Upper lobe of right lung (tissue), 1 donor: ENCODE results near the gene LPP. TPM values are rescaled to one million over a fixed set of nuclear protein-coding genes. Genes with fewer than 3 reads are reported as not detected.

Experiments
- ATAC-seq: fragments of 200-7000 bp; cut with Tn5 transposase; one replicate; pipeline ENCODE4 v1.9.1; 2020; ENCODE audit warnings: mild to moderate bottlenecking, moderate library complexity
- DNase-seq: peaks from one replicate; pipeline ENCODE4 v3.0.0-alpha.2; 2020
- H3K27ac ChIP-seq: fragments of 200-600 bp; one replicate; pipeline ENCODE4 v1.8.0; 2022
- H3K27me3 ChIP-seq: fragments of 200-600 bp; one replicate; pipeline ENCODE4 v1.8.0; 2022; ENCODE audit warnings: mild to moderate bottlenecking
- H3K36me3 ChIP-seq: fragments of 200-600 bp; one replicate; pipeline ENCODE4 v1.8.0; 2022
- H3K4me1 ChIP-seq: fragments of 200-600 bp; one replicate; pipeline ENCODE4 v1.8.0; 2022
- H3K4me3 ChIP-seq: fragments of 200-600 bp; one replicate; pipeline ENCODE4 v1.8.0; 2022; ENCODE audit warnings: mild to moderate bottlenecking
- H3K9me3 ChIP-seq: fragments of 200-600 bp; one replicate; pipeline ENCODE4 v1.8.0; 2022
- intact Hi-C: fragments of 100-400 bp; cut with DNase I; formaldehyde crosslinking; loops from one replicate; pipeline ENCODE4 v1.11.0; 2022
- total RNA-seq: library from RNA; stranded (reverse); fragmentation: NEBNext Ultra II Directional; extraction: Animal tissue kit (Norgen Biotek cat#: 25700); gene quantifications from one replicate; pipeline ENCODE4 v1.2.1, GENCODE V29; 2021
- TF ChIP-seq, protein P1 (sequence below): fragments of 200-600 bp; IDR thresholded peaks from one replicate; pipeline ENCODE4 v1.8.0; 2022; ENCODE audit warnings: antibody characterized with exemption
- donor health status: DM: no; HTN: yes; CAD: no; lungs with severe emphysema.

Gene LPP
- total RNA-seq, 1 donor from 2014 or later: 191 TPM

DNA sequence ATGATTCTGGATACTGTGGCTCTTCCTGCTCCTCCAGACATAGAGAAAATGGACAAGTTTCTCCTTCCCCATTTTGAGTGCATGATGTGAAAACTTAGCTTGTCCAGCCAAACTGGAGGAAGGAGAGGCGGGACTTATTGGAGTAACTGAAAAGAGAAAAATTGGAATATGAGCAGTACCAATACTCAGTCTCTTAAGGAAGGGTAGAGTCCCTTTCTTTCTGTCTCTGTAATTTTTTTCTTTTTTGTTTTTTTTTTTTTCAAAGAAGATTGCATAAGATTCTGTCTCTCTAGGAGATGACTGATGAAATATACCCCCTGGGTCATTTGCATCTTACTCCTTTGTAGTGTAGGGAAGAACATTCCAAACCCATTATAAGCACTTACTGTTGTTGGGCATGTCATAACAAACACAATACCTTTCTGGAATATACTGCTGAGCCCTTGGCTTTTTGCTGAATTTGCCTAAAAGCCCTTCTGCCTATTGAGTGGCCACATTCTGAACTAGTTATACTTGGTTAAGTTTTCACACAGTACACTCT is 519.8 kb downstream of the LPP start:
- H3K27ac ChIP-seq: no peak overlapping the region
- no peaks in the 10 kb centered on the region for H3K27me3 ChIP-seq
- TF ChIP-seq, protein P1, sequence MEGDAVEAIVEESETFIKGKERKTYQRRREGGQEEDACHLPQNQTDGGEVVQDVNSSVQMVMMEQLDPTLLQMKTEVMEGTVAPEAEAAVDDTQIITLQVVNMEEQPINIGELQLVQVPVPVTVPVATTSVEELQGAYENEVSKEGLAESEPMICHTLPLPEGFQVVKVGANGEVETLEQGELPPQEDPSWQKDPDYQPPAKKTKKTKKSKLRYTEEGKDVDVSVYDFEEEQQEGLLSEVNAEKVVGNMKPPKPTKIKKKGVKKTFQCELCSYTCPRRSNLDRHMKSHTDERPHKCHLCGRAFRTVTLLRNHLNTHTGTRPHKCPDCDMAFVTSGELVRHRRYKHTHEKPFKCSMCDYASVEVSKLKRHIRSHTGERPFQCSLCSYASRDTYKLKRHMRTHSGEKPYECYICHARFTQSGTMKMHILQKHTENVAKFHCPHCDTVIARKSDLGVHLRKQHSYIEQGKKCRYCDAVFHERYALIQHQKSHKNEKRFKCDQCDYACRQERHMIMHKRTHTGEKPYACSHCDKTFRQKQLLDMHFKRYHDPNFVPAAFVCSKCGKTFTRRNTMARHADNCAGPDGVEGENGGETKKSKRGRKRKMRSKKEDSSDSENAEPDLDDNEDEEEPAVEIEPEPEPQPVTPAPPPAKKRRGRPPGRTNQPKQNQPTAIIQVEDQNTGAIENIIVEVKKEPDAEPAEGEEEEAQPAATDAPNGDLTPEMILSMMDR: no peak
- no peaks in the 10 kb centered on the region for H3K36me3 ChIP-seq
- intact Hi-C loops: no loop called here
- DNase-seq (no peak), ATAC-seq (peak; percentile 58)
- H3K4me3 ChIP-seq: no peak overlapping the region
- H3K4me1 ChIP-seq: peaks cover 17% of the 10 kb centered on the region
- no peaks in the 10 kb centered on the region for H3K9me3 ChIP-seq

DNA sequence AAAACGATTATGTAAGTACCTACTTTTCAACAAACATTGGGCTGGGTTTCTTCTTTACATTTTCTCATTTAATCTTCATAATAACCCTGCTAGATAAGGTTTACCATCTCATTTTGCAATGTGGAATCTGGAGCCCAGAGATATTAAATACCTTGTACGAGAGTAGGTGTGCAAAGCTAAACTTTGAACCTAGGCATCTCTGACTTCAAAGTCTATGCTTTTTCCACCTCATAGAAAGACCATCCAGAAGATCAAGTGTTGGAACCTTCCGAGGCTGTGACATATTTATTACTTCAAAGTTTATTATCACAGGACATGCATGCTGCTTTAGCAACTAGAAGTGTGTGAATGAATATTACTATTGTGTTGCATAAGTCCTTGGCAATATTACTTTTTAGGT is 520.6 kb downstream of the LPP start:
- Histone ChIP-seq H3K36me3 (no peaks in the 10 kb centered on the region), H3K4me1 (peaks cover 19% of the 10 kb centered on the region), H3K4me3 (no peak overlapping the region), H3K27me3 (no peaks in the 10 kb centered on the region), H3K9me3 (no peaks in the 10 kb centered on the region), H3K27ac (no peak overlapping the region)
- TF ChIP-seq, protein P1: no peak
- intact Hi-C loops: no loop called here
- ATAC-seq (no peak), DNase-seq (no peak)

DNA sequence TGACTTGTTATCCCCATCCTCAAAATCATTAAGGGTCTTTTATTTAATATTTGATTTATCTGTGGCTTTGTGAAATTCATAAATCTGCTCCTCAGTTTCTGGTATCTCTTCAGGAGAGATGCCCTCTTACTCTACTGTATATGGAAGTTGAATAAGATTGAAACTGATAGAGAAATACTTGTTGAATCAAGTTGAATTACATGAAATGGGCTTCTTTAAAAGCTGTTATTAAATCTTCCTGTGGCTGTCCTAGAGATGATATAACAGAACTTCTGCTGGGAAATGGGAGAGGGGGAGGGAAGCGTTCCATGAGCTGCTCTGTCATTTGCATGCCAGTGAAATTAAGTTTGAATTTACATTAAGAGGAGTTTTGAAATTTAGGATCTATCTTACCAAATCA is 523.4 kb downstream of the LPP start:
- DNase-seq: no peak
- Histone ChIP-seq H3K9me3 (no peaks in the 10 kb centered on the region), H3K27ac (no peak overlapping the region), H3K27me3 (no peaks in the 10 kb centered on the region), H3K4me3 (no peak overlapping the region), H3K36me3 (no peaks in the 10 kb centered on the region), H3K4me1 (peaks cover 24% of the 10 kb centered on the region)
- TF ChIP-seq, protein P1: no peak
- intact Hi-C loops: no loop called here
- ATAC-seq: no peak

DNA sequence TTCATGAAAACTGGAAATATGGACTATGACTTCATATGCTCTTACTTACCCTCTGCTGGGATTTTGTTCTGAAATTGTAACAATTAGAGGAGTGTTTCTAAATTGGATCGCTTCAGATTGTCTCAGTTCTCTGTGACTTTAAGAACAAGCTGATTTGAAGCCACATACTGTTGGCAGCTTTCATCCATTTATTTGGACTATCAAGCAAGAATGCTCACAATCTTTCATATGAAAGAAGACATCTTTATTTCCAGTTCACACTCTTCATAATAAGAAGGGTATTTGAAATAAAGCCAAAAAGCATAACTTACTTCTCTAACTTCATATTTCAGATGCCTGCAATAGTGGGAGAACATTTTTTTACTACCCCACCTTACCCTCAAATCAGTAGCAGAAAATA is 526.2 kb downstream of the LPP start:
- intact Hi-C loops: no loop called here
- no peaks in the 10 kb centered on the region for H3K27me3 ChIP-seq
- H3K4me1 ChIP-seq: peaks cover 19% of the 10 kb centered on the region
- H3K27ac ChIP-seq: peak overlapping the region; percentile 44
- TF ChIP-seq, protein P1: no peak
- no peak for DNase-seq
- H3K9me3 ChIP-seq: no peaks in the 10 kb centered on the region
- ATAC-seq: no peak
- H3K36me3 ChIP-seq: no peaks in the 10 kb centered on the region
- H3K4me3 ChIP-seq: no peak overlapping the region

DNA sequence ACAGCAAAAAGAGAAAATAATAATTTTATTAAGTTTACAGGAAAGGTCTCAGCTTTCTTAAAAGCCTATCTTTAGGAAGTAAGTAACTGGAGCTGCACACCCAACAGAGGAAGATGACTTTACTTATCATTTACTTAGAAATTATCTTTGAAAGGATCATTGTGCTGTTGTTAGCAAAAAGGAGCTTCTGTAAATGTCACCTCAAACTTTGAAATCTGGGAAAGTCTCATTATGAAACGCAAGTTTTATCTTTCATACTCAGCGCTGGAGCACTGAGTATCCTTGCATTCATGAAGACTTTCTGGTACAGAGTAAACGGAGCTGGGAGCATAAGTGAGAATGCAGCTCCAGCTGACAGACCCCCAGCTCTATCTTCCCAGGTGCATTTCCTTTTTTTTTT is 526.6 kb downstream of the LPP start:
- Histone ChIP-seq H3K4me3 (no peak overlapping the region), H3K9me3 (no peaks in the 10 kb centered on the region), H3K27me3 (no peaks in the 10 kb centered on the region), H3K27ac (no peak overlapping the region), H3K4me1 (peaks cover 19% of the 10 kb centered on the region), H3K36me3 (no peaks in the 10 kb centered on the region)
- intact Hi-C loops: no loop called here
- no peak for DNase-seq
- TF ChIP-seq, protein P1: no peak
- ATAC-seq: no peak

DNA sequence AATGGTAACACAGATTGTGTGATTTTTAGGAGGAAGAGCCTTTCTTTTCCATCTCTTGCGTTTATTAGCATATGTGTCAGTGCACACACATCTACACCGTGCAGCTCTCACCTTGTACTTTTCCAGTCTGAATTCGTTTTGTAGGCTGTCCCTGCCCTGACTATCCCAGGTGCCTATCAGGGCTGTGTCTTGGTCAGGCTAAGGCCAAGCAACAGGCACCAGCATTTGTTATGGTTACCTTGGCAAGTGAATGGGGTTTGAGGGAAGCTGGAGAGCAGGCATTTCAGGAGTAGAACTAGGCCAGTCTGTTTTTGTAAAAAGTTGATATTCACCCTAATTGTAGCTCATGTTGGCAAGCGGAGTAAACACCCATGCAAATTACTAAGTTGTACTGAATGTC is 528.4 kb downstream of the LPP start:
- Histone ChIP-seq H3K36me3 (no peaks in the 10 kb centered on the region), H3K4me1 (peaks cover 24% of the 10 kb centered on the region), H3K27ac (peak overlapping the region; percentile 5), H3K9me3 (no peaks in the 10 kb centered on the region), H3K27me3 (no peaks in the 10 kb centered on the region), H3K4me3 (no peak overlapping the region)
- ATAC-seq (no peak), DNase-seq (no peak)
- intact Hi-C loops: no loop called here
- TF ChIP-seq, protein P1: no peak
